OCI-LY1 (cell line): ENCODE results near the gene ZBTB16.

ENCODE experiments used
- EZH2 ChIP-seq: fragments of 200-600 bp; sonication (generic), shearing (Covaris generic); IDR thresholded peaks from 2 replicates; pipeline ENCODE4 v1.8.0; 2017; ENCODE audit warnings: borderline replicate concordance, mixed run types, mild to moderate bottlenecking, antibody characterized with exemption, low read length, moderate library complexity, mixed read lengths
- TF ChIP-seq, protein P1 (sequence below): fragments of 200-600 bp; sonication (generic), shearing (Covaris generic); IDR thresholded peaks from 2 replicates; pipeline ENCODE4 v1.5.1; 2017; ENCODE audit warnings: mild to moderate bottlenecking, antibody characterized with exemption, low read length, moderate library complexity, mixed read lengths

DNA sequence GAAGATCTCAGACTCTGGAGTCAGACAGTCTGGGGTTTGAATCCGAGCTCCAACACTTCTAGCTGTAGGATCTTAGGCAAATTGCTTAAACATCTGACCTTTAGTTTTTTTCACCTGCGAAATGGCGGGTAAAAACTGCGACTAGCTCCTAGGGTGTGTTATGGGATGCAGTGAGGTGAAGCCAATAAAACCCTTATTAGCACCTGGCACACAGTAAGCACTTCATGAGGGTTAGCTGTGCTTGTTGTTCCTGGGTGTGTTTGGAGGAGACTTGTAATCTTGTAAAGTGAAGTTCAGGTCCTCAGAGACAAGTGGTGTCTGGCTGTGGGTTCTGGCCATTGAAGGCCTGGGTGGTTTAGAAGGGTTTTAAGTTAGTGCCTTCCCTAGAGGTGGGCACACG, 68.9 kb downstream of the ZBTB16 start:
- TF ChIP-seq, protein P1, sequence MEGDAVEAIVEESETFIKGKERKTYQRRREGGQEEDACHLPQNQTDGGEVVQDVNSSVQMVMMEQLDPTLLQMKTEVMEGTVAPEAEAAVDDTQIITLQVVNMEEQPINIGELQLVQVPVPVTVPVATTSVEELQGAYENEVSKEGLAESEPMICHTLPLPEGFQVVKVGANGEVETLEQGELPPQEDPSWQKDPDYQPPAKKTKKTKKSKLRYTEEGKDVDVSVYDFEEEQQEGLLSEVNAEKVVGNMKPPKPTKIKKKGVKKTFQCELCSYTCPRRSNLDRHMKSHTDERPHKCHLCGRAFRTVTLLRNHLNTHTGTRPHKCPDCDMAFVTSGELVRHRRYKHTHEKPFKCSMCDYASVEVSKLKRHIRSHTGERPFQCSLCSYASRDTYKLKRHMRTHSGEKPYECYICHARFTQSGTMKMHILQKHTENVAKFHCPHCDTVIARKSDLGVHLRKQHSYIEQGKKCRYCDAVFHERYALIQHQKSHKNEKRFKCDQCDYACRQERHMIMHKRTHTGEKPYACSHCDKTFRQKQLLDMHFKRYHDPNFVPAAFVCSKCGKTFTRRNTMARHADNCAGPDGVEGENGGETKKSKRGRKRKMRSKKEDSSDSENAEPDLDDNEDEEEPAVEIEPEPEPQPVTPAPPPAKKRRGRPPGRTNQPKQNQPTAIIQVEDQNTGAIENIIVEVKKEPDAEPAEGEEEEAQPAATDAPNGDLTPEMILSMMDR: no peak
- TF ChIP-seq EZH2: no peak
